Stimulated activated CD8-positive, alpha-beta memory T cell treated with anti-CD3 and anti-CD28 coated beads, Interleukin-7, amount 100 ng/mL, for 48 hours (primary cell): ENCODE measurements around the gene VKORC1.
"Not testable (repeated sequence)": the region's sequence is repeated elsewhere in the genome, so short reads cannot be mapped to it uniquely, and the experiment has no call there.

ENCODE experiments used
- DNase-seq, 2 donors: peaks; one replicate each; pipeline ENCODE4 v3.0.0-alpha.2; 2020; ENCODE audit warnings: low read depth in 1 of 2; ENCODE audit errors: extremely low read depth in 1 of 2

The VKORC1 gene

DNA sequence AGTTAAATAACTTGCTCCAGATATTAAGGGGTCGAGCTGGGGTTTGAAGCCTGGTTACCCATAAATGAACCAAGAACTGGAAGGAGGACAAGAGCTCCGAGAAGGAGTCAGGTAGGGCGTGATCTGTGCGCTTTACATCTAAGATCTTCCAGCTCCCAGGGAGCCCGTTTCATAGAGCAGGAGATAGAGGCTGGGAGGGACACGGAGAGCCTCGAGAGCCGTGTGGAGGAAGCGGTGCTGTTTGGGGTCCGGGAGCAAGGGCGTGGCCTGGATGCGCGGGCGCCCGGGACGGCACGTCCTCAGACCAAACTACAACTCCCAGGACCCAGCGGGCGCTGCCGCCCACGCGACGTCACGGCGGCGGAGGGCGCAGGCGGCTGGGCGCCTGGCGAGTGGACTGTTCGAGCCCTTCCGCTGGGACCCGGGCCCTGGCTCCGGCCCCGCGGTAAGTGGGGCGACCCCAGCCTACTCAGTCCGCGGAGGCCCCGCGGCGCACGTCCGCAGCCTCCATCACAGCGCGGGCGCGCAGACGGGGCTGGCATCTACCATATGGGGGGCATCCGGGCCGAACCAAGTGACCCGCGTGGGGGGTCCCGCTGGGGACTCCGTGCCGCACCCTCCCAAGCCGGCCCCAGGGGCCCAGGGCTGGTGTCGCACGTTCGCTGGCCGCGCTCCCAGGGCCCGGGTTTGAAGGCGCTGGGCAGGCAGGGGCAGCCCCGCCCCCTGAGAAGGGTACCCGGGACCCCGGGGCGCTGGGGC lies 13.6 kb upstream of the VKORC1 start, which contains the start of gene BCKDK:
BCKDK (plus strand) TSS at position 352 of the 759 bp plus-strand sequence. CDS start 838 bp downstream, outside the sequence.
- DNase-seq = peak; percentile 64 to 73

GRCh38 chr16:31107465-31107867 lies 12.9 kb upstream of the VKORC1 start:
- peak in 1 of 2 donors; percentile 52 for DNase-seq

- DNase-seq = no peak
These were observed 12.2 kb upstream of the VKORC1 start for GRCh38 chr16:31106509-31107464.

DNA sequence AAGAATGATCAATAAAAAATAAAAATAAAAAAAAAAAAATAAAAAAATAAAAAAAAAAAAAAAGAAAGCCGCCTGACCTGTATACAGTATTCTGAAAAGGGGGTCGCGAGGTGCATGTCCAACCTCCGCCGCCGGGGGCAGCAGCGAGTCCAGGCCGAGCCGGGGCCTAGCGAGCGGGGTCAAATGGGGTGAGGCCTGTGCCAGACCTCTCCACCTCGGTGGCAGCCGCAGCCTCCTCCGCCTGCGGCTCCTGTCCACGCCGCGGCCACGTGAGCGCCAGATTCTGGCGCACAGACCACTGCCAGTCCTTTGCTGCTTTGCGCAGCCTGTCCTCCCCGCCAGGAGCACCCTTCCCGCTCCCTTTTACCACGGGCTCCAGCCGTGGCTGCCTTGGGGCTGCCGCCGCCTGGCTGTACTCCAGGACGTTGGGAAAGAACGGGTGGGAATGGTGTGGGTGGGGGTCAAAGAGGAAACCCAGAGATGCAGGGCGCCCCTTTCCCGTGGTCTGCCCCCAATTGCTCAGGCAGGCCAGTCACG lies 11.1 kb upstream of the VKORC1 start:
- DNase-seq = peak; percentile 71 to 77

DNA sequence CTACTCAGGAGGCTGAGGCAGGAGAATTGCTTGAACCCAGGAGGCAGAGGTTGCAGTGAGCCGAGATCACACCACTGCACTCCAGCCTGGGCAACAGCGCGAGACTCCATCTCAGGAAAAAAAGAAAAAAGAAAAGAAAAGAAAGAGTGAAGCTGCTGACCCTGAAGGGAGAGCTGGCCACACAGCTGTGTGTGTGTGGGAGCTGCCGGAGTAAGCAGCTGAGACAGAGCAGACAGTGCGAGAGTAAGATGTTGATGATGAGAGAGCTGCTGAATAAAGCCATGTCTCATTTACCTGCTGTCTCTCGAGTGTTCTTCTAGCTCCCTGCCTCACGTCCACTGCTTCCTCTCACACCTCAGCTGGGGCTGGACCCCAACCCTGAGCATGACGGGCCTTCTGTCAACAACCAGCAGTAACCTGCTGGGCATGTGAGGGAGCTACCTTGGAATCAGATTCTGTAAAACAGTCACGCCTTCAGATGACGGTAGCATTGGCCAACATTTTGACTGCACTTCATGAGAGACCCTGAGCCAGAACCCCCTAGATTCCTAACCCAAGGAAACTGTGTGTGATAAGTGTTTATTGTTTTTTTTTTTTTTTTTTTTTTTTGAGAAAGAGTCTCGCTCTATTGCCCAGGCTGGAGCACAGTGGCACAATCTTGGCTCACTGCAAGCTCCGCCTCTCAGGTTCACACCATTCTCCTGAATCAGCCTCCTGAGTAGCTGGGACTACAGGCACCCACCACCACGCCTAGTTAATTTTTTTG lies 6.5 kb upstream of the VKORC1 start:
- not testable (repeated sequence) for DNase-seq

- DNase-seq = no peak
These were observed 5.5 kb upstream of the VKORC1 start for GRCh38 chr16:31099860-31100638.

GRCh38 chr16:31094088-31094423 lies 541 bp downstream of the VKORC1 start:
- no peak for DNase-seq

- no peak for DNase-seq
These were observed 1.4 kb downstream of the VKORC1 start for GRCh38 chr16:31093132-31093703.

GRCh38 chr16:31092330-31092729 lies 2.3 kb downstream of the VKORC1 start:
- DNase-seq = no peak

DNA sequence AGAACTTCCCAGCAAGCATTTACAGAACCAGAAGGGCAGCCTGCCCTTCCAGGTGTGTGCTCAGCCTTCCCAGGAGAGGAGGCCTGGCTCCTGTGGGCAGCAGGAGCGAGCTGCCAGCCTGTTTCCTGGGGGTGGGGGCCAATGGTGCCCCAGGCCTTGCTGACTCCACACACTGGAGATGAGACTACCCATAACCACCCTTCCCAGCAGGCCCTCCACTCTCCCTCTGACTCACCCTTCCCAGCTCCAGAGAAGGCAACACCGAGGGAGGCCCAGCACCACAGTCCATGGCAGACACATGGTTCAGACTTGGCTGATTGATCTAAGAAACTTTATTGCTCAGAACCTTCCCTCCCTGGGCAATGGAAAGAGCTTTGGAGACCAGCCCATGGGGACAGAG lies 4.1 kb downstream of the VKORC1 start:
- DNase-seq = no peak

DNA sequence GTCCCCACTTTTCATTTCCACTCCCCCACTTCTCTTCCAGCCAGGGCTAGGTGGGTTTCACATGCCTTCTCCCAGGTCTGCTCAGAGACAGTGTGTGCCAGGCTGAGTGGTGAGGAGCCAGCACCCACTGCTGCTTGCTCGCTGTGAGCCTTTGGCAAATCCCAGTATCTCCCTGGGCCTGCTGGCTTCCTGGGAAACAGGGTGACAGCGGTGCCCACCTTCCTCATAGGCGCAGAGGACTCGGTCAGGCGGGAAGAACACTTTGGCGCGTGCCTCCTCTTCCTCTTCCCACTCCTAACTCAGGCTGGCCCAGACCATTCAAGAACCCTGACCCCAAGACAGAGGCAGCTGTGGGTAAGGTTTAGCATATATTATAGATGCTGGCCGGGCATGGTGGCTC lies 5.4 kb downstream of the VKORC1 start:
- DNase-seq = no peak

DNA sequence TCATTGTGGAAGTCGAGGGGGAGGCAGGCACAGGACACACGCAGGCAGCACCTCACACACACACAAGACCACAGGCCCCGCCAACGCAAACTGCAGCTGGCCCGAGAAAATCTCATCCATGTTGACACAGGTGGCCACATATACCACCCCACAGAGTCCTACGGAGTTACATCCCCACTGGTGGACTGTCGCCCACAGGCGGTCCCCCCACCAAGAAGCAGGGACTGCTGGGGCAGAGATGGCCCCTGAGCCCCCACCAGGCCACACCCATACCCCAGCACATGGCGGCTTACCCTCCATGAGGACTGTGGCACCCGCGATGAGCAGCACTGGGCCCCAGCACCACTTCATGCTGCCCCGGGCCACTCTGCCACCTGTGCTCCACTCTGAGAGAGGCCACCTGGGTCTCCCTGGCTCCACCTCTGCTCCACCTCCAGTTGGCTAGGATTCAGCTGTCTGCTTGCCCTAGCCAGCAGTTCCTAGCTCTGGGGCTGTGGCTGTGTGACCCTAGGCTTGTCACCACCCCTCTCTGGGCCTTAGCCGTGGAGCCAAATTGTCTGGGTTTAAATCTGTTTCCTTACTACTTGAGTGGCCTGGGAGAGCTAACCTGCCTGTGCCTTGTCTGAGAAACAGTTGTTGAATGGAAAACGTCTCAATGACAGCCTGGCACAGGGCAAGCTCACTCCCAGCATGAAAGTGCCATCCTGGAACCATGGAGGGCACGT lies 6.0 kb downstream of the VKORC1 start, which contains the start of gene PRSS53:
PRSS53 (minus strand) TSS at position 485 of the 725 bp plus-strand sequence; CDS start at position 351, 134 bp downstream.
- DNase-seq = no peak

GRCh38 chr16:31087971-31088370 lies 6.6 kb downstream of the VKORC1 start:
- no peak for DNase-seq

- no peak for DNase-seq
These were observed 7.1 kb downstream of the VKORC1 start for GRCh38 chr16:31087481-31087880.

DNA sequence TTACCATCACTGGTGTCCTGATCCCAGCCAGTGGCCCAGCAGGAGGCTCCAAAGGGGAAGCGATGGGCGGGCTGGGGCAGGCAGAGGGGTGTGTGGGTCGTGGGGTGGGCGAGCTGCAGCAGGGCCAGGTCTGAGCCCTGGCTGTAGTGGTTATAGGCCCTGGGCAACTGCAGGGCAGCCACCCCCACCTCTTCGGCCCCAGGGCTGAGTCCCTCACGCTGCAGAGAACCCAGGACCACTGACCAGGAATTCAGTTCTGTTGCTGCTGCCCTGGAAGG lies 8.0 kb downstream of the VKORC1 start:
- no peak for DNase-seq

- no peak for DNase-seq
These were observed 8.5 kb downstream of the VKORC1 start for GRCh38 chr16:31085873-31086628.

DNA sequence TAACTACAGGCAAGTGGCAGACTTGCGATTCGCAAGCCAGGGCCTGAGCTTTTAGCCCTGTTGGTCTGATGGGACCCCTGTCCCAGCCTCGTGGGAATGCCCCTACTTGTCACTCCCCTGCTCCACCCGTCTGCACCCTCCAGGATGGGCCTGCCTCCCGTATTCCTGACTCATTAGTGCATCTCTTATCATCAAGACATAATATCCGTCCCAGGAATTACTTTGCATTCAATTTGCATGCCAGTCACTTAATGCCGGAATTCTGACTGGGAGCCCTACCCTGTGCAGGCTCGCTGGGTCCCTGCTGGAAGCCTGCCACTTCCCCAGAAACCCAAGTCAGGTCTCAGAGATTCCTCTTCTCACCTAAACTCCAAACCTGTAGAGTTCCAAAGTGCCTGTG lies 9.2 kb downstream of the VKORC1 start:
- no peak for DNase-seq

- DNase-seq = no peak
These were observed 9.9 kb downstream of the VKORC1 start for GRCh38 chr16:31084584-31085302.
